C4-2B (cell line): ENCODE data around the gene LRFN2.

Experiments
- ZFX ChIP-seq: fragments of 450-650 bp; IDR thresholded peaks from 2 replicates; pipeline ENCODE4 v1.6.1; 2017
- TF ChIP-seq, protein P1 (sequence below): fragments of 450-650 bp; conservative IDR thresholded peaks from 2 replicates; pipeline ENCODE4 v1.5.1; 2017; ENCODE audit warnings: mild to moderate bottlenecking

- TF ChIP-seq, protein P1, sequence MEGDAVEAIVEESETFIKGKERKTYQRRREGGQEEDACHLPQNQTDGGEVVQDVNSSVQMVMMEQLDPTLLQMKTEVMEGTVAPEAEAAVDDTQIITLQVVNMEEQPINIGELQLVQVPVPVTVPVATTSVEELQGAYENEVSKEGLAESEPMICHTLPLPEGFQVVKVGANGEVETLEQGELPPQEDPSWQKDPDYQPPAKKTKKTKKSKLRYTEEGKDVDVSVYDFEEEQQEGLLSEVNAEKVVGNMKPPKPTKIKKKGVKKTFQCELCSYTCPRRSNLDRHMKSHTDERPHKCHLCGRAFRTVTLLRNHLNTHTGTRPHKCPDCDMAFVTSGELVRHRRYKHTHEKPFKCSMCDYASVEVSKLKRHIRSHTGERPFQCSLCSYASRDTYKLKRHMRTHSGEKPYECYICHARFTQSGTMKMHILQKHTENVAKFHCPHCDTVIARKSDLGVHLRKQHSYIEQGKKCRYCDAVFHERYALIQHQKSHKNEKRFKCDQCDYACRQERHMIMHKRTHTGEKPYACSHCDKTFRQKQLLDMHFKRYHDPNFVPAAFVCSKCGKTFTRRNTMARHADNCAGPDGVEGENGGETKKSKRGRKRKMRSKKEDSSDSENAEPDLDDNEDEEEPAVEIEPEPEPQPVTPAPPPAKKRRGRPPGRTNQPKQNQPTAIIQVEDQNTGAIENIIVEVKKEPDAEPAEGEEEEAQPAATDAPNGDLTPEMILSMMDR, result no peak
- TF ChIP-seq ZFX, result no peak
Measured at GRCh38 chr6:40348591-40348990, 238.6 kb downstream of the LRFN2 start.
